Trophoblast cell (in vitro differentiated cells and primary cell): Measurements from ENCODE around the gene TPMT.

Experiments
- DNase-seq, 2 donors: peaks; one replicate each; pipeline ENCODE4 v3.0.0-alpha.2; 2016
- H2AFZ ChIP-seq: 2 replicates; pipeline ENCODE4 v1.6.1; 2013; ENCODE audit warnings: low read length, moderate library complexity, mild to moderate bottlenecking; ENCODE audit not compliant: insufficient read depth, poor library complexity
- H2AK5ac ChIP-seq: 2 replicates; pipeline ENCODE4 v1.6.1; 2013; ENCODE audit warnings: mild to moderate bottlenecking, low read length
- H2BK120ac ChIP-seq: 2 replicates; pipeline ENCODE4 v1.6.1; 2013; ENCODE audit warnings: low read length, mild to moderate bottlenecking, moderate library complexity; ENCODE audit not compliant: insufficient read depth, poor library complexity
- H2BK12ac ChIP-seq: 2 replicates; pipeline ENCODE4 v1.6.1; 2013; ENCODE audit warnings: mild to moderate bottlenecking, low read length, moderate library complexity
- H2BK5ac ChIP-seq: 2 replicates; pipeline ENCODE4 v1.6.1; 2013; ENCODE audit warnings: low read length, low read depth, moderate library complexity, mild to moderate bottlenecking; ENCODE audit not compliant: poor library complexity
- H3K14ac ChIP-seq: 2 replicates; pipeline ENCODE4 v1.6.1; 2013; ENCODE audit warnings: mild to moderate bottlenecking, low read length
- H3K18ac ChIP-seq: 2 replicates; pipeline ENCODE4 v1.6.1; 2013; ENCODE audit warnings: mild to moderate bottlenecking, low read length
- H3K23ac ChIP-seq: 2 replicates; pipeline ENCODE4 v1.6.1; 2013; ENCODE audit warnings: low read length
- H3K27ac ChIP-seq: 2 replicates; pipeline ENCODE4 v1.5.1; 2013; ENCODE audit warnings: low read depth, mild to moderate bottlenecking, inconsistent platforms, low read length, moderate library complexity
- H3K27me3 ChIP-seq: 2 replicates; pipeline ENCODE4 v1.6.1; 2013; ENCODE audit warnings: inconsistent platforms, mild to moderate bottlenecking, low read length, moderate library complexity; ENCODE audit not compliant: insufficient read depth
- H3K36me3 ChIP-seq, 2 experiments: 1 replicate in 1 of 2; 2 replicates in 1 of 2; pipeline ENCODE4 v1.6.1; 2013; ENCODE audit warnings: low read length in 2 of 2, mild to moderate bottlenecking in 2 of 2, moderate library complexity in 1 of 2; ENCODE audit not compliant: insufficient read depth in 2 of 2, control insufficient read depth in 1 of 2
- H3K4ac ChIP-seq: 2 replicates; pipeline ENCODE4 v1.6.1; 2013; ENCODE audit warnings: low read depth, mild to moderate bottlenecking, low read length, moderate library complexity
- H3K4me1 ChIP-seq, 2 experiments: 1 replicate in 1 of 2; 2 replicates in 1 of 2; pipeline ENCODE4 v1.6.1; 2013; ENCODE audit warnings: low read length in 2 of 2, mild to moderate bottlenecking in 2 of 2, moderate library complexity in 1 of 2; ENCODE audit not compliant: insufficient read depth in 2 of 2, control insufficient read depth in 1 of 2
- H3K4me2 ChIP-seq: 2 replicates; pipeline ENCODE4 v1.6.1; 2013; ENCODE audit warnings: inconsistent platforms, mild to moderate bottlenecking, low read length, moderate library complexity
- H3K4me3 ChIP-seq: 2 replicates; pipeline ENCODE4 v1.5.1; 2013; ENCODE audit warnings: mild to moderate bottlenecking, low read depth, low read length, inconsistent platforms
- H3K79me1 ChIP-seq: one replicate; pipeline ENCODE4 v1.6.1; 2013; ENCODE audit warnings: low read length
- H3K79me2 ChIP-seq: 2 replicates; pipeline ENCODE4 v1.6.1; 2013; ENCODE audit warnings: low read length, mild to moderate bottlenecking; ENCODE audit not compliant: control insufficient read depth, insufficient read depth, poor library complexity
- H3K9ac ChIP-seq: 2 replicates; pipeline ENCODE4 v1.6.1; 2013; ENCODE audit warnings: mild to moderate bottlenecking, low read length
- H3K9me3 ChIP-seq: 2 replicates; pipeline ENCODE4 v1.6.1; 2013; ENCODE audit warnings: low read depth, mild to moderate bottlenecking, control low read depth, inconsistent platforms, low read length; ENCODE audit not compliant: insufficient read depth
- H4K12ac ChIP-seq: 2 replicates; pipeline ENCODE4 v1.6.1; 2013; ENCODE audit warnings: low read depth, mild to moderate bottlenecking, low read length, moderate library complexity
- H4K8ac ChIP-seq: 2 replicates; pipeline ENCODE4 v1.6.1; 2013; ENCODE audit warnings: low read depth, mild to moderate bottlenecking, low read length, moderate library complexity
- H4K91ac ChIP-seq: one replicate; pipeline ENCODE4 v1.6.1; 2013; ENCODE audit warnings: low read depth, mild to moderate bottlenecking, low read length, moderate library complexity
- WGBS: extraction: QIAGEN DNeasy Blood & Tissue Kit; methylation state at CpG from one replicate; pipeline ENCODE4 v1.1.7; 2013; ENCODE audit warnings: missing lambda C conversion rate; ENCODE audit not compliant: insufficient read length, insufficient coverage; ENCODE audit errors: extremely low coverage; 5-methylcytosine and 5-hydroxymethylcytosine counted together

Gene TPMT

GRCh38 chr6:18138906-18139305 is 16.0 kb downstream of the TPMT start:
- Histone ChIP-seq H3K18ac (no peak overlapping the region), H3K9ac (no peak overlapping the region), H3K14ac (no peak overlapping the region), H3K23ac (no peak overlapping the region), H2BK12ac (no peak overlapping the region), H2AK5ac (no peak overlapping the region), H3K36me3 (peaks cover 5 to 10% of the 10 kb centered on the region in 2 experiments), H2AFZ (no peak overlapping the region), H4K91ac (no peak overlapping the region), H3K79me1 (no peaks in the 10 kb centered on the region), H4K12ac (no peak overlapping the region), H3K27me3 (no peaks in the 10 kb centered on the region), H3K4me3 (no peak overlapping the region), H3K27ac (no peak overlapping the region), H3K4ac (no peak overlapping the region), H3K4me2 (no peak overlapping the region), H4K8ac (no peak overlapping the region), H2BK120ac (no peak overlapping the region), H2BK5ac (no peak overlapping the region), H3K9me3 (no peaks in the 10 kb centered on the region), H3K79me2 (no peaks in the 10 kb centered on the region), H3K4me1 (peaks cover 0 to 3% of the 10 kb centered on the region in 2 experiments)
- no CpG with 5 or more reads among the region's 5 CpGs for WGBS
- DNase-seq, result peak in 1 of 2 donors; percentile 42

- WGBS, result no CpG with 5 or more reads among the region's 10 CpGs
- no peak overlapping the region for H2BK120ac ChIP-seq
Measured at GRCh38 chr6:18136260-18136659, 18.6 kb downstream of the TPMT start.

GRCh38 chr6:18135171-18135570 is 19.7 kb downstream of the TPMT start:
- Histone ChIP-seq H3K27me3 (no peaks in the 10 kb centered on the region), H3K18ac (no peak overlapping the region), H4K8ac (no peak overlapping the region), H3K9ac (no peak overlapping the region), H3K27ac (no peak overlapping the region), H2BK120ac (no peak overlapping the region), H4K12ac (no peak overlapping the region), H3K23ac (no peak overlapping the region), H3K9me3 (no peaks in the 10 kb centered on the region), H3K79me1 (no peaks in the 10 kb centered on the region), H2BK5ac (no peak overlapping the region), H3K4me2 (no peak overlapping the region), H2AFZ (no peak overlapping the region), H2BK12ac (no peak overlapping the region), H3K4me3 (no peak overlapping the region), H2AK5ac (no peak overlapping the region), H3K4me1 (peaks cover 0 to 3% of the 10 kb centered on the region in 2 experiments), H3K4ac (no peak overlapping the region), H3K79me2 (no peaks in the 10 kb centered on the region), H3K36me3 (peaks cover 5 to 7% of the 10 kb centered on the region in 2 experiments), H4K91ac (no peak overlapping the region), H3K14ac (no peak overlapping the region)
- peak; percentile 74 to 97 for DNase-seq
- no CpG with 5 or more reads among the region's 2 CpGs for WGBS

More at GRCh38 chr6:18136260-18136659, 18.6 kb downstream of the TPMT start:
- Histone ChIP-seq H2AFZ (no peak overlapping the region), H3K79me2 (no peaks in the 10 kb centered on the region), H3K27ac (no peak overlapping the region), H4K12ac (no peak overlapping the region), H3K4ac (no peak overlapping the region), H3K4me3 (no peak overlapping the region), H2AK5ac (no peak overlapping the region), H3K9ac (no peak overlapping the region), H4K8ac (no peak overlapping the region), H3K18ac (no peak overlapping the region), H2BK5ac (no peak overlapping the region), H3K9me3 (no peaks in the 10 kb centered on the region), H3K36me3 (peaks cover 7 to 9% of the 10 kb centered on the region in 2 experiments), H4K91ac (no peak overlapping the region), H3K27me3 (no peaks in the 10 kb centered on the region), H3K23ac (no peak overlapping the region), H3K4me1 (peaks cover 0 to 3% of the 10 kb centered on the region in 2 experiments), H3K4me2 (no peak overlapping the region), H3K14ac (no peak overlapping the region), H2BK12ac (no peak overlapping the region), H3K79me1 (no peaks in the 10 kb centered on the region)
- DNase-seq, result peak in 1 of 2 donors; percentile 70

GRCh38 chr6:18132346-18132745 is 22.5 kb downstream of the TPMT start:
- no peak overlapping the region for H3K14ac ChIP-seq
- WGBS, result no CpG with 5 or more reads among the region's 3 CpGs

More at GRCh38 chr6:18132346-18132745, 22.5 kb downstream of the TPMT start:
- Histone ChIP-seq H3K18ac (no peak overlapping the region), H2AFZ (no peak overlapping the region), H4K12ac (no peak overlapping the region), H3K23ac (no peak overlapping the region), H2BK120ac (no peak overlapping the region), H4K8ac (no peak overlapping the region), H3K36me3 (peaks cover 3 to 4% of the 10 kb centered on the region in 2 experiments), H2BK12ac (no peak overlapping the region), H3K9ac (no peak overlapping the region), H3K79me2 (no peaks in the 10 kb centered on the region), H3K9me3 (no peaks in the 10 kb centered on the region), H3K27ac (no peak overlapping the region), H3K4me1 (peaks cover 0 to 3% of the 10 kb centered on the region in 2 experiments), H3K27me3 (no peaks in the 10 kb centered on the region), H3K4me3 (no peak overlapping the region), H4K91ac (no peak overlapping the region), H2AK5ac (no peak overlapping the region), H3K79me1 (no peaks in the 10 kb centered on the region), H3K4ac (no peak overlapping the region), H3K4me2 (no peak overlapping the region), H2BK5ac (no peak overlapping the region)
- no peak for DNase-seq
